Fibroblast of skin of back (primary cell): ENCODE data around the gene BLVRB.
"Not testable (repeated sequence)": the region's sequence is repeated elsewhere in the genome, so short reads cannot be mapped to it uniquely, and the experiment has no call there.

Source experiments
- DNase-seq: peaks from one replicate; pipeline ENCODE4 v3.0.0-alpha.2; 2013

Gene BLVRB

DNA sequence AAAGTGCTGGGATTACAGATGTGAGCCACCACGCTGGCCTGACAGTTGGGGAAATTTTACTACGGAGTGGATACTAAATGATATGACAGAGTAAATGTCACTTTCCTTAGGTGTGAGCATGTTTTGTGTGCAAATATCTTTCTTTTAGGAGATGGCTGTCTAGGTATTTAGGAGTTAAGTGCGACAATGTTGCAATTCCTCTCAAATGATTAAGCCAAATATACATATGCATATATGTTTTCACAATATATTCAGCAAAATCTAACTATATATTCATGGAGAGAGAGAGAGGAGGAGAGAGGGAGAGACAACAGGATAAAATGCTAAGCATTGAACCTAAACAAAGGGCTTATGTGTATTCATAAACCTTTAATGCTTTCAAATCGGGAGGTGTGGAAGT is 16.0 kb downstream of the BLVRB start:
- DNase-seq, result no peak

DNA sequence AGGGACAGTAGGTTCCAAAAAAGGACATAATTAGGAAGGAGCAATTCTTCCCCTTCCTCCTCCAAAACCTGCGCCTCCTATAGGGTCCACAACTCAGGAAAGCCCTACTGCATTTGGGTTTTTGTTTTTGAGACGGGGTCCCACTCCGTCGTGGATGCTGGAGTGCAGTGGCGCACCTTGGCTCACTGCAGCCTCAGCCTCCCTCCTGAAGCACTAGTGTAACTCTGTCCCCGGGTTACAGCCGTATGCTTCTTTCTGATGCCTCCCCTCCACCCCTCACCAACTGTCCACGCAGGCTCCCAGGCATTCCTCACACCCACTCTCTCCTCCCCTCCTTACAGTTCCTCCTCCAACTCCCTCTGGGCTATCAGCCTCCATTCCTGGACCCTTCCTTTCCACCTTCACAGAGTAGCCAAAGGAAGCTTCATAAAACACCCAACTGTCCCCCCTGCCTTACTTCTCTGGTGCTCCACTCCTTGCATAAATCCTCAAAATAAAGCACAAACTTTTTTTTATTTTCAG is 19.2 kb downstream of the BLVRB start:
- DNase-seq, result no peak

DNA sequence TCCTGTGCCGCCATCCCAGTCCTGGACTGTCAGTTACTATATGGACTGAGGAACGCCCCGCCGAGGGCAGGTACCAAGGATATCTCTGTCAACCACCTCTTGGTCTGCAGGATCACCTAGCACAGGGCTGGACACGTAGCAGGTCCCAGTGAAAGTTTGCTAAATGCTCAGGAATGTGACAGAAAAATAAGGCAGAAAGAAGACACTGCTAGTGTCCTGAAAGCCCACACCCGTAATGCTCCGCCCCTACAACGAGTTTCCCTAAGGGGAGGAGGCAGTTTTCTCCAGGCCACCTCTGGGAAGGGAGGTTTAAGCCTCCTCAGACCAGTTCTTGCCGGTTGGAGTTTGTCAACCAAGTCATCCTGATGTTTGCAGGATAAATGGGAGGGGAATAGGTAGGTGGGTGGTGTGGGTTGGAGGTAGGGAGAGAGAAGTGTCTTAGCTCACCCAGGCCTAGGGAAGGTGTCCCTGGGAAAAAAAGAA is 19.7 kb downstream of the BLVRB start:
- DNase-seq, result peak; percentile 41

DNA sequence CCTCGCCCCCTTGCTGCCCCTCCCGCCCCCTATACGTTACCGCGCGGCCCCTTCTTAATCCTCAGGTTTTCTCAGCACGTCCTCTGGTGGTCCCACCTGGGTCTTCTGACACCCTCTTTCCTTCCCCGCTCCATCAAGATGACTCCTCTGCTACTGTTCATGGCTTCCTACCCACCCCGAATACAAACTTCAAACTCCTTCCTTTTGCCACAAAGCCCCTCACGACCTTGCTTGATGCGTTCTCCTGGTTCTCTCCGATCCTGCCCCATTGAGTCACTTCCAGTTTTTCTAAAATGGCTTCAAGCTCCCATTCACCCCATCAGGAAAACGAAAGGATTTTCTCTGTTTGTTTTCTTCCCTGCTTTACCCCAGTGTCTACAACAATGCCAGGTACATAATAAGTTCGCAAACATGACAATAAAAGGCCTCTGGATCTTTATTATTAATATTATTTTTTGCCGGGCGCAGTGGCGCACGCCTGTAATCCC is 20.7 kb downstream of the BLVRB start:
- no peak for DNase-seq

DNA sequence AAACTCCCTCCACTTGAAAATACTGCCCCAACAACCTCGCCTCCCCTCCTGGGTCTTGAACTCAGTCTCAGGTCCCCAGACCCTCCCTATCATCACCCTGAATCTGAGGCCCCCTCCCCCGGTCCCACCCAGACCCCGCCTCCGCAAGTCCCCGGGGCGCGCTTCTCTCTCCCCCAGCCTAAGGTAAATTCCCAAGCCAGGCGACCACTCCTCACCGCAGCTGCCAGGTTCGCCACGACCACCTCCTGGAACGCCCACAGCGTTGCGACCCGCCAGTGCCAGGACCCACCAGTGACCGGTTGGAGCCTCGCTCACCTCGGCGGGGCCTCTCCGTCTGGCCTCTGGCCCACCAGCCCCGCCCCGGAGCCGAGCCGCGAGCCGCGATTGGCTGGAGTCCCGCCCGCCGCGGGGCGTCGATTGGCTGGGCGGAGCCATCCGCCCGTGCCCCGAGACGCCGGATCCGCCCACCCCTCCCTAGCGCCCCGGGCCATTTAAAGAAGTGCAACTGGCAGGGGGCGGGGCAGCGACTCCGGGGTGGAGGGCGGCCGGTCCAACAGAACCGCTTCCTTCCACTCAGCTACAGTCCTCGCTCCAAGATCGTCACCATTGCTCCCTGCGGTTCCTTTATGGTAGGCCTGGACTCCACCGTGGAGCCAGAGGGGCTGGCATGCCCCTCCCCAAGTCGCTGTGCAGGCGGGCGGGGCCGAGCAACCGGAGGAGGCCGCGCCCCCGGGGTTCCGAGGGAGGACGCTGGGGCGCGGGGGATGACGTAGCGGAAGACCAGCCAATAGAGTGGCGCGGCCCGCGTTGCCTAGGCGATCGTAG is 21.3 kb downstream of the BLVRB start, which contains the start of gene SERTAD3:
Gene SERTAD3 (minus strand): TSS at position 336 of the 825 bp plus-strand sequence. CDS start 2,255 bp downstream, outside the sequence.
- peak; percentile 94 for DNase-seq

DNA sequence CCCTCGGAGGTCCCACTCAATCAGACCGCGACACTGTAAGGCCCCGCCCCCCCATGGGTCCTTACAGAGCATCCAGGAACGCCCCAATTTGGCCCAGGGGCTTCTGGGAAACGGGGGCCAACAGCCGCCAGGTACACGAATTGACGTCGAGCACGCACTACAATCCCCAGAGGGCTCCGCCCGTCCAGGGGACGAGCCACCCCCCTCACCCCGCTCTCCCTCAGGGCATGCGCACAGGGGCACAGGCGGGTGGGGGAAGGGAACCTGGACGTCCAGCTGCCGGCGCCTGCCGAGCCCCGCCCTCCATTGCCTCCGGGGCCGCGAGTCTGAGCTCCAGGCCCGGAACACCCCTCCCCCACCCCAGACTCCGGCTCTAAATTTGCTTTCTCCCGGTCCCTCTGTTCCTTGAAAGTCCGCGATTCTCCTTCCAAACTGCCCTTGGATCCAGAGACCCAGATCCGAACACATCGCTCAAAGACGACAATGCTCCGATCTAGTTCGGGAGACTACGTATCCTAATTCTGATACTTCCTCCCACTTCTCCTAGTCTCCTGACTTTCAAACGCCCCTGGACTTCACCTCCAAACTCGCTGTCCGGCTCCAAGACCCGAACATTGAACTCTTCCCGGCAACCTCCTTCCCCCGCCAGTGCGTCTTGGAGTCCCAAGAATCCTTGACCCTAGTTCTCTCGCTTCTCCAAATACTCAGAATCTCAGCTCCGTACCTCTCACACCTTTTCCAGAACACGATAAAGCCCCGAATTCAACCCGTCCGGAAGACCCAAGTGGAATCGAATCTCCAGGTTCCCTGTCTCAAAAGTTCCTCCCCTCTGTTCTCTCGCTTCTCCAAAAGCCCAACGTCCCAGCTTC is 22.2 kb downstream of the BLVRB start:
- DNase-seq, result peak; percentile 100

DNA sequence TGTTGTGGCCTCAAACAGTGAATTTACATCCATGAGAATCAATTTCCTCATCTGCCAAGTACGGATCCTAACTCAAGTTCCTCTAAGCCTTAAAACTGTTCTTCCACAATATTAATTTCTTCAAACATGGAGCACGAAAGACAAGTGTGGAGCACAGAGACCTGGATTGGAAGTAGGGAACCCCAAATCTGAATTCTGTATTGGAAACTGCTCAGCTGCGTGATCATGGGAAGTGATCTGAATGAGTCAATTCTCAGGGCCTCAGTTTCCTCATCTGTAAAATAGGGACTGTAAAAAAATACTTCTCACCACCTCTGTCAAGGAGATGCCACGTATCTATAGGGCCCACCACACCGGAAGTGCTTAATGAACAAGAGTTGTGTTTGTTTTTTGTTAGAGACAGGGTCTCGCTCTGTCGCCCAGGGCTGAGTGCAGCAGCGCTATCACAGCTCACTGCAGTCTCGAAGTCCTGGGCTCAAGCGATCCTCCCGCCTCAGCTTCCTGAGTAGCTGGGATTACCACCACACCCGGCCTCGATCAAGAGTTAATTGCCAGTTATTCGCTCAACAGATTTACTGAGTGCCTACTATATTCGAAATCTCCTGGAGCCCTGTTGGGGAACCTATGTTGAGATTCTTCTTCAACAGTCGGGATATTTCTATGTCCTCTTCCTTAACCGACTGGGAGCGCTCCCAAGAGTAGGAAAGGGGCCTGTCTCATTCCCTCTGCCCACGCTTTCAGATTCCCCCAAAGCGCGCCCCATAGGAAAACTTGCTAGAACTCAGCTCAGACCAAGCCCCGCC is 23.0 kb downstream of the BLVRB start:
- DNase-seq, result no peak

DNA sequence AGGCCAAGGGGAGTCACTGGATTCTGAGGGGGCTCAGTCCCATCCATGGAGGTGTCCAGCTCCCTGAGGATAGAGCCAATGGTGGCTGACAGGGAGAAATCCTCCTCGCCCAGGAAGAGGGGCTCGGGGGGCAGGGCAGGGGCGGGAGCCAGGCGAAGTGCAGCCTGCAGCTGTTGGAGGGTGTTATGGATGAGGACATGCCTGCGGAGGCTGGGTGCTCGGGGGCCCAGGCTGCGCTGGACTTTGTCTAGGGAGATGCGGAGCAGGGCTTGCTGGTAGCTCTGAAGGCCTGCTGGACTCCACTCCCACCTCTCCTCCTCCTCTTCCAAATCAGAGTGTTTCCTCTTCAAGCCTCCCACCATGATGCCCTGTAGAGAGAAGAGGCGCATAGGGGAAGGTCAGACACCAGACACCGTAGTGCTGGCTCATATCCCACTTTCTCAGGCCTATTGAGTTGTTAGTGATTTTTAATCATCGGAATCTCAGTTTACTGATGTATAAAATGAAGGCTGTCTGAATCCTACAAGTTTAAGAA is 23.8 kb downstream of the BLVRB start:
- DNase-seq, result no peak

DNA sequence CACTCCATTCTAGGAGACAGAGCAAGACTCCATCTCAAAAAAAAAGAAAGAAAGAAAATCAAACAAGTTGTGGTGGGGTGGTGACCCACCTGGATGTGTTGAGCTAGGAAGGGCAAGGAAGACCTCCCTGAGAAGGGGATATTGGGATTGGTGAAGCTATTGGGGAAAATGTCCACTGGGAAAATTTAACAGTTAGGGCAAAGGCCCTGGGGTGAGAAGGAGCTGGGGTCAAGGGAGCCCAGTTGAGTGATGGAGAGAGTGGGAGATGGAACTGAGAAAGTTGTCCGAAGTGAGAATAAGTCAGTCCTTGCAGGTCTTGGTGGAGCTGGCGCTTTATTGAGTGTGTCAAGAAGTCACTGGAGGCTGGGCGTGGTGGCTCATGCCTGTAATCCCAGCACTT is 27.3 kb downstream of the BLVRB start:
- DNase-seq, result no peak

DNA sequence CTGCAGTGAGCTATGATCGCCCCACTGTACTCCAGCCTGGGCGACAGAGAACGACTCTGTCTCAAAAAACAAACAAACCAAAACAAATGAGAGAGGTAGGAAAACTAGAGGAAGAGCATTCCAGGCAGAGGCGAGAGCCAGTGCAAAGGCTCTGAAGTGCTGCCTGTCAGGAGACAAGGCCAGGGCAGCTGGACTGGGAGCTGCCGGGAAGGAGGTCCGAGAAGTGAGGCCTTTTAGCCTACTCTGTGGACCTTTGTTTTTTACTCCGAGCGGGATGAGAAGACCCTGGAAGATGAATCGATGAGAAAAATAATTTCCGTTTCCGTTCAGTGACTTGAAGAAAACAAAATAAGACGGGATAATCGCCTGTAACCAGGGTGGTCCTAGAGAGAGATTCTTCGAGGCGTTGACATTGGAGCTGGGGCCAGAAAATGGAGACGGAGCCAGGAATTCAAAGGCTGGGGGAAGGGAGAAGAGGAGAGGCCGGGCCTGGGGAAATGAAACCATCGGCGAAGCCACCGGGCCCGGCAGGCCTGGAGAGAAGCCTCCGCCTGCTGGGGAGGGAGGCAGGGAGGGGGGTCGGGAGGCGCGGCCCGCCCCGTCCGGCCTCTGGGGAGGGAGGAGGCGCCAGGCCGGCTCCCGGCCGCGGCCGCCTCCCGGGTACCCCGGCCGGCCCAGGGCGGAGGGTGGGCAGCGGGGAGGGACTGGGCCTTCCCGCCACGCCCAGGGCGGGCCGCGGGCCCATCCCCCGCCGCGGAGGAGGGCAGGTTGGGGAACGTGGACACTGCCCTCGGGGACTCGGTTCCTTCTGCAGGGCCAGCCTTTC is 31.9 kb downstream of the BLVRB start:
- DNase-seq, result peak; percentile 94

DNA sequence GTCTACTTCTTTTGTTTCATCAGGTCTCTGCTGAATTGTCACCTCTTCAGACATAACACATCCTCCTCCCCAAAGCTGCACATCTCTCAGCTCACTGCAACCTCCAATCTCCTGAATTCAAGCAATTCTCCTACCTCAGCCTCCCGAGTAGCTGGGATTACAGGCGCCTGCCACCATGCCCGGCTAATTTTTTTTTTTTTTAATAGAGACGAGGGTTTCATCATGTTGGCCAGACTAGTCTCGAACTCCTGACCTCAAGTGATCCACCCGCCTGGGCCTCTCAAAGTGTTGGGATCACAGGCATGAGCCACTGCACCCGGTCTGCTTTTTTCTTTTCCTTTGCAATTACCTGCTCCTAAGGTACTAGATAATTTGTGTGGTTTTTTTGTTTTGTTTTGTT is 32.8 kb downstream of the BLVRB start:
- not testable (repeated sequence) for DNase-seq

DNA sequence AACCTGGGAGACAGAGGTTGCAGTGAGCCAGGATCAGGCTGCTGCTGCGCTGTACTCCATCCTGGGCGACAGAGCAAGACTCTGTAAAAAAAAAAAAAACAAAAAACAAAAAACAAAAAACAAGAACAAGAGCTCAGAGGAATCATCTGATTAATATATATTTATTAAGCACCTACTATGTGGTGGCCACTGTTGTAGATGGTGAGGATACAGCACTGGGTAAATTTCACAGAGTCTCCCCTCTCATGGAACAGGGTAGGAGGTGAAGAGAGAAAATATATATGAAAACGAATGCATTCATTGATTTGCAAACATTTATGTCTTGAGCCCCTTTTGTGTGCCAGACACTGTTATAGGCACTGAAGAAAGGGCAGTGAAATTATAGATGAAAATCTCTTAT is 33.8 kb downstream of the BLVRB start:
- DNase-seq, result no peak

DNA sequence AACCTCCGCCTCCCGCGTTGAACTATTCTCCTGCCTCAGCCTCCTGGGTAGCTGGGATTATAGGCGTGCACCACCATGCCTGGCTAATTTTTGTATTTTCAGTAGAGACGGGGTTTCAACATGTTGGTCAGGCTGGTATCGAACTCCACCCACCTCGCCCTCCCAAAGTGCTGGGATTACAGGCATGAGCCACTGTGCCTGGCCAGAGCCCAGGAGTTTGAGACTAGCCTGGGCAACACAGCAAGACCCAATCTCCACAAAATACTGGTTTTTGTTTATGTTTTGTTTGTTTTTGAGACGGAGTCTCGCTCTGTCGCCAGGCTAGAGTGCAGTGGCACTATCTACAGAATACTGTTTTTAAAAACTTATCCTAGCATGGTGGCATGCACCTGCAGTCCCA is 35.3 kb downstream of the BLVRB start:
- not testable (repeated sequence) for DNase-seq

DNA sequence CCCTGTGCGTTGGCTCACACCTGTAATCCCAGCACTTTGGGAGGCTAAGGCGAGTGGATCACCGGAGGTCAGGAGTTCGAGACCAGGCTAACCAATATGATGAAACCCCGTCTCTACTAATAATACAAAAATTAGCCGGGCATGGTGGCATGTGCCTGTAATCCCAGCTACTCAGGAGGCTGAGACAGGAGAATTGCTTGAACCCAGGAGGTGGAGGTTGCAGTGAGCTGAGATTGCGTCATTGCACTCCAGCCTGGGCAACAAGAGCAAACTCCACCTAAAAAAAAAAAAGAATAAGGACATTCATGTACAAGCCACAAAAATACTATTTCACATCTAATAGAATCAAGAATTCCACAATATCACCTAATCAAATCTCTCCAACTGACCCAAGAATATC is 37.3 kb downstream of the BLVRB start:
- DNase-seq, result not testable (repeated sequence)

DNA sequence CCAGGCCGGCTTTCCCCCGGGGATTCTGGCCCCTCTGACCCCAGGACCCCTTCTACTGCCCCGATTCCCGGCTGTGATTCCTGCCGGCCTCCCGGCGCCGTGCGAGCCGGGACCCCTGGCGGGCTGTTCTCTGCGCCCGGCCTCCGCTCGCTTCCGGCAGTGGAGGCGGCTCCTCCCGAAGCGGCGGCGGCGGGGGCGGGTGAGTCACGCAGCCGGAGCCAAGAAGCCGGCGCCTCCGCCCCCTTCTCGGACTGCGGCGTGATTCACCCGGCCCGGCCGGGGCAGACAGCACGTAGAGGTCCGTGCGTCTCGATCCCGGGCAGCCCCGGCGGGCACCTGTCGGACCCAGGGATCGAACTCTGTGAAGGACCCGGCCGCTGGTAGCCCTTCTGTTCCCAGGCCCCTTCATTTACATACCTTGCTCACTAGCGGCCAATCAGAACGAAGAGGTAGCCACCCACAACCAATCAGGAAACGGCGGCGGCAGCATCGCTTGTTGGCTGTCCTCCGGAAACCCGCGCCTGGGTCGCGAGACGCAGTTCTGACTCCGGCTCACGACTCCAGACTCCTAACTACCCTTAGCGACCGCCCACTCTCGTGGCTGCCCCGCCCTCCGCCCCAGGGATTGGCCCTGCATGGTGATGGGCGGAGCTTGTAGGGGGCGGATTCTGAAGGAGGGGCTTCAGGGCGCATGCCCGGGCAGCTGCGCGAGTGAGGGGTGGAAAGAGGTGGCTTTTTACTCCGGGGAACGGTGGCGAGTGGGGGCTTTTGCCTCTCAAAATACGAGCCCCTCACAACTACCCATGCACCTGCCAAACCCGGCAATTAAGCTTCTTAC is 39.9 kb downstream of the BLVRB start, which contains the start of gene SERTAD1:
Gene SERTAD1 (minus strand): TSS at position 543 of the 838 bp plus-strand sequence. CDS start 2,446 bp downstream, outside the sequence.
- peak; percentile 99 for DNase-seq

DNA sequence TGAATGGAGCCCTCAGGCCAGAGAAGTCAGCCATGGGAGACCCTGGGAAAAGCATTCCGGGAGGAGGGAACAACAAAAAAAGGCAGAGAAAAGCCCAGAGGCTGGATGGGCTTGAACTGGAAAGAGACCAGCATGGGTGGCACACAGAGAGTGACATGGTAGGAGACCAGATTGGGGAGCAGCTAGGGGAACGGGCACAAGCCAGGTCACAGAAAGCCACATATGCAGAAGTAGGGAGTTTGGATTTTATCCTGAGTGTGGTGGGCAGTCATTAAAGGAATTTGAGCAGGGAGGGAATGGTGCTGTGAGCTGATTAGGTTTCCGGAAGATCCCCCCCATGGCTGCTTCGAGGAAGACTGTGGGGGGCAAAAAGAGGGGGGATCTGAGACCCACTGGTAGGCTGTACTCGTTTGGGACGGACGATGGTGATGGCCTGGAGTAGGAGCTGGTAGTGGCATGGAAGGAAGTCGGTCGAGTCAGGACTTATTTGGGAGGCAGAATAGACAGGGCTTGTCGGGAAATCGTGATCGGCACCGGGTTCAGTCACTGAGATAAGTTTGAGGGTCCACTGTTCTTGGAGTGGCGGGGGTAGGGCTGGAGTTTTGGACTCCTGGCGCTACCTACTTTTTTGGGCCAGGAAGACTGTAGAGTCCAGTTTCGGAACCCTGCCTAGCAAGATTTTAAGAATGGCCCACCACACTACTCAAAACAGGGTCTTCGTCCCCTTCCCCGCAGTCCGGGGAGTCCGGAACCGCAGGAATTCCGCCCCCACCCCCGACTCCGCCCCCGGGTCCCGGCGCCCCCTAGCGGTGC is 40.7 kb downstream of the BLVRB start:
- peak; percentile 37 for DNase-seq

DNA sequence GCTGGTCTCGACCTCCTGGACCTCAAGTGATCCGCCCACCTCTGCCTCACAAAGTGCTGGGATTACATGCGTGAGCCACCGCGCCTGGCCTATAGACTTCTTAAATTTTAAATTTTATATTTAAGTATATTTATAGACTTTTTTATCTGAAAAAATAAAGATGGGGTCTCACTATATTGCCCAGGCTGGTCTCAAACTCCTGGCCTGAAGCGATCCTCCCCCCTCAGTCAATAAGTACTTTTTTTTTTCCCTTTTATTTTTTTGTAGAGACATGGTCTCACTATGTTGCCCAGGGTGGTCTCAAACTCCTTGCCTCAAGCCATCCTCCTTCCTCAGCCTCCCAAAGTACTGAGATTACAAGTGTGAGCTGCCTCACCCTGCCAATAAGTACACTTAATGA is 41.6 kb downstream of the BLVRB start:
- DNase-seq, result no peak

DNA sequence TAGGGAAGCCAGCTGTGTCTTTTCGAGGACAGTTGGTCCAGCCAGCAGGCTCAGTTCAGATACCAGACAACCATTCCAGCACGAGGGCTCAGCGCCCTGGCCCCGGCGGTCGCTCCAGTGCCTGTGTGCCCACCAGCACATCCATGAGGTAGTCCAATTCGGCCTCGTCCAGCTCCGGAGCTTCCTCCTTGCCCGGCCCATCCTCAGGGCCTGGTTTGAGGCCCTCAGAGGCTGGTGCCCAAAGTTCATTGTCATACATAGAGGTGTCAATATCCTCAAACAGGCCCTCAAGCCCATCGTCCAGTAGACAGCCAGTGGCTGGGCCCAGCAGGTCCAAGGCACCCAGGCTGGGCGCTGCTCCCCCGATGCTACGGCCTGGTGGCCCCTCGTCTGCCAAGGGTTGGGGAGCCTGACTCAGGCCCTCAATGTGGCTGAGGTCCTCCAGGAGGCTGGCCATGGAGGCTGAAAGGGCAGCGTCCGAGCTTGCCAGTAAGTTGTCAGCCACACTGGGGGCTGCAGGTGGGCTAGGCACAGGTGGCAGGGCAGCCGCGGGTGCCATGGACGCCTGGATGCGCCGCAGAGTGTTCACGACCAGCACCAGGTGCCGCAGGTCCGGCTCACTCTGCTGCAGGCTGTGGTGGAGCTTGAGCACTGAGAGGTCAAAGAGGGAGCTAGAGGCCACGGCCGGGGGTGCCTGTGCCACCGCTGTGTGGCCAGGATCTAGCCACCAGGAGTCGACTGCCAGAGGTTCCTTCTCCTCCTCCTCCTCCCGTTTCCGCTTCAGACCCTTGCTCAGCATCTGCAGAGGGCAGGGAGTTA is 42.6 kb downstream of the BLVRB start:
- DNase-seq, result no peak
